GM23248 (cell line): ENCODE data around the gene PEPD. TPM values are rescaled to one million over a fixed set of nuclear protein-coding genes. Genes with fewer than 3 reads are reported as not detected.

Experiments used
- DNase-seq: peaks from one replicate; pipeline ENCODE4 v3.0.0-alpha.2; 2015
- H2AFZ ChIP-seq: fragments of 200-600 bp; sonication (generic); 2 replicates; pipeline ENCODE4 v1.6.1; 2016; ENCODE audit warnings: antibody characterized with exemption
- H3F3A ChIP-seq: fragments of 200-600 bp; sonication (generic); 2 replicates; pipeline ENCODE4 v1.6.1; 2016; ENCODE audit warnings: mild to moderate bottlenecking, antibody characterized with exemption, mixed run types; ENCODE audit not compliant: insufficient read depth
- H3K27ac ChIP-seq: fragments of 200-600 bp; sonication (generic); 2 replicates; pipeline ENCODE4 v1.5.1; 2016; ENCODE audit warnings: mild to moderate bottlenecking
- H3K27me3 ChIP-seq: fragments of 200-600 bp; sonication (generic); replicated peaks from 2 replicates; pipeline ENCODE4 v1.6.1; 2016; ENCODE audit warnings: mild to moderate bottlenecking; ENCODE audit not compliant: insufficient read depth
- H3K36me3 ChIP-seq: fragments of 200-600 bp; sonication (generic); 2 replicates; pipeline ENCODE4 v1.6.1; 2016; ENCODE audit warnings: low read depth, mild to moderate bottlenecking
- H3K4me1 ChIP-seq: fragments of 200-600 bp; sonication (generic); 2 replicates; pipeline ENCODE4 v1.6.1; 2016; ENCODE audit warnings: mild to moderate bottlenecking; ENCODE audit not compliant: insufficient read depth
- H3K4me2 ChIP-seq: fragments of 200-600 bp; sonication (generic); one replicate; pipeline ENCODE4 v1.6.1; 2016; ENCODE audit warnings: mild to moderate bottlenecking; ENCODE audit not compliant: unreplicated experiment
- H3K4me3 ChIP-seq: fragments of 200-600 bp; sonication (generic); 2 replicates; pipeline ENCODE4 v1.5.1; 2016; ENCODE audit warnings: mild to moderate bottlenecking
- H3K79me2 ChIP-seq: fragments of 200-600 bp; sonication (generic); 2 replicates; pipeline ENCODE4 v1.6.1; 2016; ENCODE audit warnings: mild to moderate bottlenecking; ENCODE audit not compliant: insufficient read depth
- H3K9ac ChIP-seq: fragments of 200-600 bp; sonication (generic); 2 replicates; pipeline ENCODE4 v1.6.1; 2016; ENCODE audit warnings: mild to moderate bottlenecking
- H3K9me2 ChIP-seq: fragments of 200-600 bp; sonication (generic); 2 replicates; pipeline ENCODE4 v1.6.1; 2016; ENCODE audit warnings: mixed run types, mild to moderate bottlenecking, moderate library complexity; ENCODE audit not compliant: insufficient read depth
- H3K9me3 ChIP-seq: fragments of 200-600 bp; sonication (generic); one replicate; pipeline ENCODE4 v1.6.1; 2017; ENCODE audit warnings: low read depth
- H4K20me1 ChIP-seq: fragments of 200-600 bp; sonication (generic); 2 replicates; pipeline ENCODE4 v1.6.0; 2016; ENCODE audit not compliant: insufficient read depth
- EZH2 ChIP-seq: fragments of 200-600 bp; sonication (generic); IDR thresholded peaks from 2 replicates; pipeline ENCODE4 v1.6.1; 2018; ENCODE audit warnings: antibody characterized with exemption, mild to moderate bottlenecking; ENCODE audit not compliant: insufficient read depth, poor library complexity, severe bottlenecking
- EZH2phosphoT487 ChIP-seq: fragments of 200-600 bp; sonication (generic); IDR thresholded peaks from 2 replicates; pipeline ENCODE4 v1.6.1; 2018; ENCODE audit warnings: antibody characterized with exemption, moderate library complexity, mild to moderate bottlenecking, low read depth; ENCODE audit not compliant: insufficient read depth
- WGBS, 2 experiments: methylation state at CpG; one replicate each; pipeline ENCODE4 v1.1.6; 2015 to 2017; ENCODE audit warnings: low lambda C conversion rate in 2 of 2, low coverage in 1 of 2; ENCODE audit errors: missing lambda C conversion rate in 2 of 2; 5-methylcytosine and 5-hydroxymethylcytosine counted together
- in situ Hi-C: fragments of 300-500 bp; cut with MboI; formaldehyde crosslinking; loops from 2 replicates; pipeline ENCODE4 v1.15.0; 2020
- polyA plus RNA-seq: library from polyadenylated mRNA; unstranded; fragments of >200 nt; fragmentation: Nextera tagmentation; extraction: Ambion mirVana; gene quantifications from 2 replicates; pipeline ENCODE4 v1.2.1, GENCODE V29; 2016
- total RNA-seq: library from RNA; depleted of rRNA; stranded (reverse); fragments of >200 nt; shearing (Covaris generic); gene quantifications from 2 replicates; pipeline ENCODE4 v1.2.3, GENCODE V29; 2014

The PEPD gene
- total and polyA plus RNA-seq, 2 experiments from 2014 or later, result 54.8 to 86.5 TPM

DNA sequence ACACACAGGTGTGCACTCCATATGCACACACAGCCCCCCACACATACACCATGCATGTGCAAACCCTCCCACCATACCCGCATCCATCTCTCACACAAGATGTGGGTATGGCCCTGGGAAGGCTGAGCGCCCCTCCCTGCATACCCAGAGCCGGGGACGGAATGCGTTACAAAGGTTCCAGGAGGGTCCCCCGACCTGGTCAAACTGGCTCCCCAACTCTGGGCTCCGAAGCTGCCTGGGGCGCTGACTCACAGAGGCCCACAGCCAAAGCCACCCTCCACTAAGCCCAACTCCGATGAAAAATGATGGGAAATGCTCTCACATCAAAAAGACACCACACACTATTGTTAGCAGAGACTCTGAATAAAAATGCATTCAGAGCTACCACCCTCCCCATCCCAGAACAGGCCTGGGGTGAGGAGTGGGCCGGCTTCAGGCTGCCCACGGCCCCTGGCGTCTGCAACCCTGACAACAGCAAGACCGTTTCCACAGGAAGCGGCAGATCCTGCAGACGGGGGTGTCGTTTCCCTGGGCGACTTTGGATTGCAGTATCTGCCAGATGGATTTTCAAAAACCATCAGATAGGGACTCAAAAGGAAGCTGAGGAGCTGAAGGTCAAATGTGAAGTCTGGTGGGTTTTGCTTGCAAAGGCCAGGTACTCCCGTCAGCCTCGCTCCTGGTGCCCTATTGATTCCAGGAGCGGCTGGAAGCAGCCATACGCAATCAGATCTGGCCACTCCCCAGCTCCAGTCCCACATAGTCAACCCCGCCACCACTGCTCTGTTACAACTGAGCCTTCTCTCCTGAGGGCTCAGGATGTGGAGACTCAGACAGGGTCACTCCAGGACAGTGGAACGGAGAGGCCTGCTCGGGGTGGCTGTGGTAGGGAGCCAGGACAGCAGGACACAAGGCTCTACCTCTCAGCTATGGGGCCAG, 14.3 kb downstream of the PEPD start:
- Histone ChIP-seq H2AFZ (no peak overlapping the region), H3K27me3 (no peaks in the 10 kb centered on the region), H3F3A (no peaks in the 10 kb centered on the region), H3K79me2 (no peaks in the 10 kb centered on the region), H3K4me1 (no peaks in the 10 kb centered on the region), H3K9me3 (no peaks in the 10 kb centered on the region), H3K9me2 (no peaks in the 10 kb centered on the region), H3K27ac (no peak overlapping the region), H3K4me2 (no peak overlapping the region), H3K36me3 (no peaks in the 10 kb centered on the region), H3K9ac (no peak overlapping the region), H3K4me3 (no peak overlapping the region), H4K20me1 (no peaks in the 10 kb centered on the region)
- WGBS, 2 experiments, result 81 to 83% methylated on average over 24 of the region's 24 CpGs
- no peak for DNase-seq
- in situ Hi-C loops, result no loop called here
- TF ChIP-seq EZH2, result no peak
- no peak for TF ChIP-seq EZH2phosphoT487

DNA sequence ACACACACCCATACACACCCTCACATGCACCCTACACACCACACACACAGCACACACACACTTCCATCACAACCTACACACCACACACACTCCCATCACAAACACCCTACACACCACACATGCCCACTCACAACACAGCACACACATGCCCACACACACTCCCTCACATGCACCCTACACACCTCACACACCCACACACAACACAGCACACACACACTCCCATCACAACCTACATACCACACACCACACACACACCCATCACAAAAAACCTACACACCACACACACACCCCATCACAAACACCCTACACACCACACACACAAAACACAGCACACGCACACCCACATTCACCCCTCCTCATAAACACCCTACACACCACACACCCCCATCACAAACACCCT, 15.1 kb downstream of the PEPD start:
- no peak overlapping the region for H3K4me3 ChIP-seq
- H3K27ac ChIP-seq, result no peak overlapping the region
- H3K79me2 ChIP-seq, result no peaks in the 10 kb centered on the region
- 97 to 100% methylated on average over 1 of the region's 1 CpG for WGBS, 2 experiments
- no peak overlapping the region for H2AFZ ChIP-seq
- H3K27me3 ChIP-seq, result no peaks in the 10 kb centered on the region
- H3F3A ChIP-seq, result no peaks in the 10 kb centered on the region
- no peaks in the 10 kb centered on the region for H3K9me3 ChIP-seq
- H4K20me1 ChIP-seq, result no peaks in the 10 kb centered on the region
- no peak overlapping the region for H3K4me2 ChIP-seq
- no peak for DNase-seq
- no peaks in the 10 kb centered on the region for H3K36me3 ChIP-seq
- H3K9me2 ChIP-seq, result no peaks in the 10 kb centered on the region
- in situ Hi-C loops, result no loop called here
- TF ChIP-seq EZH2phosphoT487 (no peak), EZH2 (no peak)
- H3K9ac ChIP-seq, result no peak overlapping the region
- no peaks in the 10 kb centered on the region for H3K4me1 ChIP-seq

DNA sequence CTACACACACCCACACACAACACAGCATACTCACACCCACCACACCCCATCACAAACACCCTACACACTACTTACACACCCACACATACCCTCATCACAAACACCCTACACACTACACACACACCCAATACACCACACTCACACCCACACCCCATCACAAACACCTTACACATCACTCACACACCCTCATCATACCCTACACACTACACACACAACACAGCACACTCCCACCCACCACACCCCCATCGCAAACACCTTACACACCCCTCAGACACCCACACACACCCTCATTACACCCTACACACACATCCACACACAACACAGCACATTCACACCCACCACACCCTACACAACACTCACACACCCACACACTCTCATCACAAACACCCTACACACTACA, 15.8 kb downstream of the PEPD start:
- no peaks in the 10 kb centered on the region for H3F3A ChIP-seq
- H3K27me3 ChIP-seq, result no peaks in the 10 kb centered on the region
- H3K9me3 ChIP-seq, result no peaks in the 10 kb centered on the region
- no peaks in the 10 kb centered on the region for H3K4me1 ChIP-seq
- 56 to 67% methylated on average over 1 of the region's 1 CpG for WGBS, 2 experiments
- H3K4me3 ChIP-seq, result no peak overlapping the region
- no peak overlapping the region for H3K4me2 ChIP-seq
- no peak for DNase-seq
- no peaks in the 10 kb centered on the region for H3K36me3 ChIP-seq
- no peak overlapping the region for H3K9ac ChIP-seq
- H3K9me2 ChIP-seq, result no peaks in the 10 kb centered on the region
- no peak overlapping the region for H3K27ac ChIP-seq
- TF ChIP-seq EZH2phosphoT487 (no peak), EZH2 (no peak)
- H4K20me1 ChIP-seq, result no peaks in the 10 kb centered on the region
- H3K79me2 ChIP-seq, result no peaks in the 10 kb centered on the region
- in situ Hi-C loops, result no loop called here
- H2AFZ ChIP-seq, result no peak overlapping the region

DNA sequence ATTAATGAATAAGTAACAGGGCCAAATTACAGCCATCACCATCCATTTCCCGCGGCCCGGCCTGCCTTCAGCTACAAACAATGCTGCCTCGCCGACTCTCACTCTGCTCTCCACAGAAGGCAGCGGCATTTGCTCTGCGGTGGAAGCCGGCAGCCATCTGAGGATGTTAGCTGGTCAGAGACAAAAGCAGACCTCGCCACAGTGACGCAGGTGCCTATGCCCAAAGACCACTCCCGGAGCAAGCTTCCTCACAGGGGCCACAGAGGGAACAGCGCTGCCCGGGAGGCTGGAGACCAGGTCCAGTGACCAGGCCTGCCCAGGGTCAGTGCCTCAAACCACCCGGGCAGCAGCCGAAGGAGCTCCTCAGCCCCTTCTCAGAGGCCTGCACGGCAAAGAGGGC, 16.4 kb downstream of the PEPD start:
- H3K4me3 ChIP-seq, result no peak overlapping the region
- no peaks in the 10 kb centered on the region for H3K9me3 ChIP-seq
- in situ Hi-C loops, result no loop called here
- no peaks in the 10 kb centered on the region for H3K27me3 ChIP-seq
- H3K4me2 ChIP-seq, result no peak overlapping the region
- WGBS, 2 experiments, result 83 to 87% methylated on average over 16 of the region's 16 CpGs
- H3K27ac ChIP-seq, result no peak overlapping the region
- H4K20me1 ChIP-seq, result no peaks in the 10 kb centered on the region
- no peak overlapping the region for H2AFZ ChIP-seq
- H3K36me3 ChIP-seq, result no peaks in the 10 kb centered on the region
- DNase-seq, result no peak
- H3K4me1 ChIP-seq, result no peaks in the 10 kb centered on the region
- H3K9me2 ChIP-seq, result no peaks in the 10 kb centered on the region
- no peaks in the 10 kb centered on the region for H3K79me2 ChIP-seq
- H3K9ac ChIP-seq, result no peak overlapping the region
- H3F3A ChIP-seq, result no peaks in the 10 kb centered on the region
- TF ChIP-seq EZH2phosphoT487 (no peak), EZH2 (no peak)
